ENCODE data around the gene G3BP2. TPM values are rescaled to one million over a fixed set of nuclear protein-coding genes. Genes with fewer than 3 reads are reported as not detected.
"Not testable (repeated sequence)": the region's sequence is repeated elsewhere in the genome, so short reads cannot be mapped to it uniquely, and the experiment has no call there.

The G3BP2 gene
- 100 to 1,000 TPM; 134 to 144 TPM for total RNA-seq

DNA sequence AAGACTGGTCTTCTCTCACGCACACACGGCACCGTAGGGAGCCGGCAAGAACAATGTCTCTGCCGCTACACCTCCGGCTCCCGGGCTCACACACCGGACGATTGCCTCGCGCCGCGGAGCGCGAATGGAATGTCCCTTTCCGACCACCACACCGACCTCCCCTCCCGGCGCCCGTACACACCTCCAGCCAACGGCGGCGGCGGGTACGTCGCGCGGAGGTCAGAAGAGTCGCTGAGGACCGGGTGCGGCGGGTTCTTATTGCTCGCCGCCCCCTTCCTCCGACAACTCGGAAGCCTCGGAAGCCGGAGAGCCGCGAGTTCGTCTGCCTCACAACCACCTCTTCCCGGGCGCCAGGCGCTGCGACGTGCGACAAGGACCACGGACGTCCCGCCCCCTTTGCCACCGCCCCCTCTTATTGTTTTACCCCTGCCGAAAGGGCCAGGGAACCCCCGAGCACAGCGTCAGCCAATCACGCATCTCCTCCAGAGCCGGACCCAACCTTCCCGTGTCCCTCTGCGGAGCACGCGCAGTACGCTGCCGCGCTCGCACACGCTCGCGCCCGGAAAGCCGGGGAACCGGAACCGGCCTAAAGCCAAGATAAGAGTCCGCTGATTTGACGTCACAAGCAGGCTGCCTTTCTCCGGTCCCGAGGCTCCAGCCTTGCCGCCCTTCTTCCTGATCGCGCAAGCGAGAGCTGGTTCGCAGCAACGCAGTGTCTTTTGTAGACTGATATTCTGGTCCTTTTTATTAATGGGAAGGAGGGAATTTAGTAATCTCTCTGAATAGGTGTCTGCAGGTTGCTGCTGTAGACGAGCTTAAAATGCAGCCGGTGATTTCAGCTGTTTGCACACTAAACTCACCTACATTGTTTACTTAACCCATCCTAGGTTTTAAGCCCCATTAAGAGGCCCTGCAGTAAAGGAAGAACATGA is at the start of gene G3BP2:
G3BP2 (minus strand) TSS at position 385 of the 932 bp plus-strand sequence. CDS start 11,386 bp downstream, outside the sequence.
- Mint-ChIP-seq H3K4me3 (peak within 1 kb of the TSS; percentile 97), H3K27me3 (ENCODE audit: low read depth) (no peaks in the 10 kb centered on the region), H3K4me1 (ENCODE audit: low read depth) (peaks cover 39% of the 10 kb centered on the region), H3K9me3 (no peaks in the 10 kb centered on the region), H3K36me3 (ENCODE audit: low read depth) (peaks cover 18% of the 10 kb centered on the region), H3K27ac (peak within 1 kb of the TSS; percentile 99)
- CTCF ChIA-PET: interaction anchor here (0.6 to 3.2 kb wide), 3 partner anchors 11 to 50 kb away, joined by 3 to 16 read pairs (median 4); no protein-coding TSS in a partner anchor
- intact Hi-C loops (cut with micrococcal nuclease): loop anchor here (1.0 to 10.0 kb wide), 10 partner anchors 25 to 1404 kb away; partner anchors contain the start of genes CCNI, CDKL2, NUP54 and RCHY1
- peak; percentile 99 for DNase-seq

DNA sequence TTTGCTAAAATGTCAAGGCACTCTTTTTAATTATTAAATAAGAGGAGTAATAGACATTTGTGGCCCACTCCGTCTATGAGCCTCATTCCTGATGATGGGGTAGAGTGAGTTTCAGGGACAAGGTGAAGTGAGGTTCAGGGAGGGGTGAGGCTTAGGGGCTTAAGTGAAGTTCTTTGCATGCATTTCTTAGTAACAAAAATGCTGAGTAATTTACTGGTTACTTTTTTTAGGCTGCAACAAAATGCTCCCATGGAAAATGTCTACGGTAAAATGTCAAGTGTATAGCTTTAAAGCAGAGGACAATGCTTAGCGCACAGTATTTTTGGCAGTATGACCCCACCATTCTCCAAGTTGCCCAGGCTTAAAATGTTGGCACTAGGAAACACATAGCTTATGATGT is 49.2 kb upstream of the G3BP2 start:
- peaks cover 8% of the 10 kb centered on the region for H3K36me3 Mint-ChIP-seq (ENCODE audit: low read depth)
- DNase-seq: no peak
- H3K4me3 Mint-ChIP-seq: no peak overlapping the region
- H3K9me3 Mint-ChIP-seq: no peaks in the 10 kb centered on the region
- no peaks in the 10 kb centered on the region for H3K27me3 Mint-ChIP-seq (ENCODE audit: low read depth)
- H3K27ac Mint-ChIP-seq: no peak overlapping the region
- peaks cover 42% of the 10 kb centered on the region for H3K4me1 Mint-ChIP-seq (ENCODE audit: low read depth)
- CTCF ChIA-PET: interaction anchor here (1.0 to 2.8 kb wide), 7 partner anchors 9 to 162 kb away, joined by 4 to 16 read pairs (median 7); partner anchors contain the start of gene G3BP2
- intact Hi-C loops (cut with micrococcal nuclease): loop anchor here (10.0 kb wide), 1 partner anchor 1278 kb away; the partner anchor contains the start of gene AREG

DNA sequence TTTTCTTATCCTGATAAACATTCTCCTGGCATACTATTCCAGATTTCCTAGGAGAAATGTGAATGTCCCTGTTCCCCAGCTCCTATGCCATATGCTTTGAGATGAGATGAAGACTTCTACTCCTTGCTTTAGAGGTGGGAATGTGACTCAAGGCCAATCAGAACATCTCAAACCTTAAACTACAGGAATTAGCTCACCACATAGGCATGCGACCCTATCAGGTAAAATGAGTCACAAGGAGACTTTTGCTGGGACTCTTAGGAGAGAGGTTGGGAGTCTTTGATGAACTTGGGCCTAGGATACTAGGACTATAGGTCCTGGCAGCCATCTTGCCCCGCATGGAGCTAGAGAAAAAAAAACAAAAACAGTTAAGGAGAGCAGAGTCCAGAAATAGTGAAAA is 45.3 kb upstream of the G3BP2 start:
- Mint-ChIP-seq H3K4me3 (no peak overlapping the region), H3K27me3 (ENCODE audit: low read depth) (no peaks in the 10 kb centered on the region), H3K27ac (no peak overlapping the region), H3K36me3 (ENCODE audit: low read depth) (peaks cover 5% of the 10 kb centered on the region), H3K9me3 (no peaks in the 10 kb centered on the region), H3K4me1 (ENCODE audit: low read depth) (peaks cover 32% of the 10 kb centered on the region)
- no peak for DNase-seq
- CTCF ChIA-PET: interaction anchor here (0.6 kb wide), 2 partner anchors 27 to 191 kb away, joined by 3 read pairs; no protein-coding TSS in a partner anchor
- intact Hi-C loops (cut with micrococcal nuclease): no loop called here

DNA sequence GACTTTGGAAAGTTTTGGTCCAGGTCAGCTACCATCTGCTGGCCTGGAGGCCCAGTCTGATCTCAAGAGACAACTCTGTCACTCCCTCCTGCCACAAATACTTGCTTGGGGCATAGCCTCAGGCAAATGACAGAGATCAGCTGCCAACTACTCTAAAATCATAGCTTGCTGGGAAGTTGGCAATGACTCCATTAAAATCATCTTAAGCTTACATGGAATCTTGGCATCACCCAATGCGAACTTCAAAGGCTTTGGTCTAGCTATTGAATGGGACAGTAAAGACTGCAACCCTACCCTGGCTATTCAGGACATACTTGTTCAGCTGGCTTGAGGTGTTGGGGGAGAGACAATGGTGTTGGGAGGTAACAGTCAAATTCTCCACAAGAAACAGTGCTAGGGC is 44.2 kb upstream of the G3BP2 start:
- H3K27me3 Mint-ChIP-seq (ENCODE audit: low read depth): no peaks in the 10 kb centered on the region
- CTCF ChIA-PET: interaction anchor here (0.6 to 1.0 kb wide), 2 partner anchors 131 to 303 kb away, joined by 3 to 4 read pairs; no protein-coding TSS in a partner anchor

DNA sequence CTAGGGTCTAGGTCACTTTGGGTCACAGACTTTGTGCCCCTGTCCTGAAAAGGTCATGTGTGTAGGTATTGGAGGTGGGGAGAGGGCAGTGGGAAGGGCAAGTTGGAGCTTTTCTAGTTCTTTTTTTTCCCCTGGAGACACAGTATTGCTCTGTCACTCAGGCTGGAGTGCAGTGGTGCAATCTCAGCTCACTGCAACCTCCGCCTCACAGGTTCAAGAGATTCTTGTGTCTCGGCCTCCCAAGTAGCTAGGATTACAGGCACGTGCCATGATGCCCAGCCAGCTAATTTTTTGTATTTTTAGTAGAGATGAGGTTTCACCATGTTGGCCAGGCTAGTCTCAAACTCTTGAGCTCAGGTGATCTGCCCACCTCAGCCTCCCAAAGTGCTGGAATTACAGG is 42.8 kb upstream of the G3BP2 start:
- H3K27ac Mint-ChIP-seq; intact Hi-C loops (cut with micrococcal nuclease); H3K9me3 Mint-ChIP-seq; H3K36me3 Mint-ChIP-seq (ENCODE audit: low read depth); DNase-seq; H3K27me3 Mint-ChIP-seq (ENCODE audit: low read depth); H3K4me3 Mint-ChIP-seq: not testable (repeated sequence)
- CTCF ChIA-PET: interaction anchor here (0.9 to 1.2 kb wide), 2 partner anchors 8 to 132 kb away, joined by 3 to 6 read pairs; partner anchors contain the start of gene USO1
- H3K4me1 Mint-ChIP-seq (ENCODE audit: low read depth): peaks cover 15% of the 10 kb centered on the region

More for the DNA sequence above, 44.2 kb upstream of the G3BP2 start:
- Mint-ChIP-seq H3K27ac (no peak overlapping the region), H3K4me1 (ENCODE audit: low read depth) (peaks cover 24% of the 10 kb centered on the region), H3K4me3 (no peak overlapping the region), H3K36me3 (ENCODE audit: low read depth) (peaks cover 5% of the 10 kb centered on the region), H3K9me3 (no peaks in the 10 kb centered on the region)
- DNase-seq: no peak
- intact Hi-C loops (cut with micrococcal nuclease): no loop called here

DNA sequence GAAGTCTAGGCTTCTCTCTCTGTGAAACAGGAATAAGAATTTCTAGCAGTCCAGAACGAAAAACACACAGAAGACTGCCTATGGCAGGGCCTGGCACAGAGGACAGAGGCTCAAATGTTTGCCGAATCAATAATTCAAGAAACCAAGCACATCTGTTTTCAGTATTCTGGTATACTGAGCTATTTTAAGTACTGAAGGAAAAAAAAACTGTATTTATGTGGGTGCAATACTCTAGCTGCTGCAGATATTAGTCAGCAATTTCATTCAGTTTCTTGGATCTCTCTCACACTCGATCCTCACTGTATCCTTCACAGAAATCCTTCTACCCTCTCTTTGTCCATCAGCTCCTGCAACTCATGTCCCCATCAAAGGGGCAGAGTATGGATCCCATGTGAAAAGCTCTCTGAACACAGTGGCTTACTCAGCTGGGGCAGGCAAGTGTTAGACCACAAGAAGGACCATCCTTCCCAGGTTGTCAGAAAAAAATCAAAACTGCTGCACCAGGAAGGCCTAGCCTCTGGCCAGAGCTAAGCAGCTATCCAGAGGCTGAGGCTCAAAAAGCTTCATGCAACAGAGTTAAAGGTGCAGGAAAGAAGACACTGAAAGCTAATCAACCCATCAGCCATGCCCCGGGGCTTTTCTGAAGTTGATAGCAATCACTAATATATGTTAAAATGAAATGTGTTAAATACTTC is 42.0 kb upstream of the G3BP2 start:
- H3K9me3 Mint-ChIP-seq: no peaks in the 10 kb centered on the region
- peaks cover 15% of the 10 kb centered on the region for H3K4me1 Mint-ChIP-seq (ENCODE audit: low read depth)
- H3K27ac Mint-ChIP-seq: no peak overlapping the region
- H3K27me3 Mint-ChIP-seq (ENCODE audit: low read depth): no peaks in the 10 kb centered on the region
- no peak overlapping the region for H3K4me3 Mint-ChIP-seq
- H3K36me3 Mint-ChIP-seq (ENCODE audit: low read depth): peaks cover 5% of the 10 kb centered on the region
- CTCF ChIA-PET: interaction anchor here (0.6 to 1.2 kb wide), 3 partner anchors 9 to 281 kb away, joined by 3 to 6 read pairs (median 3); partner anchors contain the start of gene USO1
- intact Hi-C loops (cut with micrococcal nuclease): no loop called here
- DNase-seq: no peak

DNA sequence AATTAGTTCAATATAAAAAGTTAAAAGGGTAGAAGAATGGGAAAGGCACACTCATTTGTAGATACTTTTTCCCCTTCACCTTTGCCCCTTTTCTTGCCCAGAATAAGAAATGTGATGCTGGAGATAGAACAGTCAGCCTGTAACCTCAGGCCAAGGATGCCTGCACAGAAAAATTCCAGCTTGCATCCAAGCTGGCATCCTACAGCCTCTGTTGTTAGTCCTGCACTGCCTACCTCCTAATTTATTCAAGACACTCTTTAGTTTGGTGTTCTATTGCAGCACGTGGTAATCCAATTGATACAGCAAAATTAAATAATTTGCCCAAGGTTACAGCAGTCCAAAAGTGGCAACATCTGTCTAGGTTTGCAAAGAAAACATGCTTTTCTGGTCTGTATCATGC is 41.5 kb upstream of the G3BP2 start:
- intact Hi-C loops (cut with micrococcal nuclease): no loop called here
- no peaks in the 10 kb centered on the region for H3K27me3 Mint-ChIP-seq (ENCODE audit: low read depth)
- no peaks in the 10 kb centered on the region for H3K9me3 Mint-ChIP-seq
- no peak overlapping the region for H3K4me3 Mint-ChIP-seq
- H3K27ac Mint-ChIP-seq: no peak overlapping the region
- CTCF ChIA-PET: interaction anchor here (0.6 to 3.5 kb wide), 3 partner anchors 9 to 281 kb away, joined by 3 to 12 read pairs (median 6); partner anchors contain the start of gene USO1
- peaks cover 5% of the 10 kb centered on the region for H3K36me3 Mint-ChIP-seq (ENCODE audit: low read depth)
- no peak for DNase-seq
- H3K4me1 Mint-ChIP-seq (ENCODE audit: low read depth): peaks cover 15% of the 10 kb centered on the region

DNA sequence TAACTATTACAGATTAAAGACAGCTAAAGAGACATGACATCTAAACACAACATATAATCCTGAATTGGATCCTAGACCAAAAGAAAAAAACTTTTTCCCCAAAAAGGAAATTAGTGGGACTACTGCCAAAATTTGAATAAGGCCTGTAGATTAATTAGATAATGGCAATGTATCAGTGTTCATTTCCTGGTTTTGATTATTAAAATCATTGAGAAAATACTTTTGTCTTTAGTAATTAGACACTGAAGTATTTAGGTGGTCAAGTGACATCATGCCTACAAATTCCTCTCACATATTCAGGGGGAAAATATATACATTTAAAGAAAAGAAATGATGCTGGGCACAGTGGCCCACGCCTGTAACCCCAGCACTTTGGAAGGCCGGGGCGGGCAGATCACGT is 40.8 kb upstream of the G3BP2 start:
- H3K4me3 Mint-ChIP-seq: no peak overlapping the region
- no peak overlapping the region for H3K27ac Mint-ChIP-seq
- CTCF ChIA-PET: interaction anchor here (3.5 kb wide), 1 partner anchor 9 kb away, joined by 12 read pairs; the partner anchor contains the start of gene USO1
- no peaks in the 10 kb centered on the region for H3K27me3 Mint-ChIP-seq (ENCODE audit: low read depth)
- no peak for DNase-seq
- peaks cover 15% of the 10 kb centered on the region for H3K4me1 Mint-ChIP-seq (ENCODE audit: low read depth)
- intact Hi-C loops (cut with micrococcal nuclease): no loop called here
- H3K36me3 Mint-ChIP-seq (ENCODE audit: low read depth): peaks cover 5% of the 10 kb centered on the region
- H3K9me3 Mint-ChIP-seq: no peaks in the 10 kb centered on the region

DNA sequence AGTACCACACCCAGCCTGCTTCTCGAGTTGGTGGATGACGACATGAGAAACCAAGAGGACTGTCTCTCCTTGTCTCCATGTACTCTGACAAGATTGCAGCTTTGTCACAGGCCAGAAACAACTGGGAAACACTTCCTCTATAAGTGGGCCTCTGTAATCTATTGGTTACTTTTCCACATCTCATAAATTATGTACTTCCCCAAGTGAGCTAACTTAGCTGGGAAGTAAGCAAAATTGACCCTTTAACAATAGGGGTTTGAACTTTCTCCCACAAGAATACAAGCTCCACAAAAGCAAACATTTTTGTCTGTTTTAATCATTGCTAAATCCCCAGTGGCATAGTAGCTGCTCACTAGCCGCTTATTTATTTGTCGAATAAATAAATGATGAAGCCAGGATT is 37.0 kb upstream of the G3BP2 start:
- Mint-ChIP-seq H3K4me3 (no peak overlapping the region), H3K27me3 (ENCODE audit: low read depth) (no peaks in the 10 kb centered on the region), H3K4me1 (ENCODE audit: low read depth) (peaks cover 13% of the 10 kb centered on the region), H3K36me3 (ENCODE audit: low read depth) (peaks cover 5% of the 10 kb centered on the region), H3K9me3 (no peaks in the 10 kb centered on the region), H3K27ac (no peak overlapping the region)
- DNase-seq: no peak
- CTCF ChIA-PET: interaction anchor here (0.6 to 1.4 kb wide), 6 partner anchors 8 to 191 kb away, joined by 3 to 5 read pairs (median 4); partner anchors contain the start of gene USO1
- intact Hi-C loops (cut with micrococcal nuclease): no loop called here

DNA sequence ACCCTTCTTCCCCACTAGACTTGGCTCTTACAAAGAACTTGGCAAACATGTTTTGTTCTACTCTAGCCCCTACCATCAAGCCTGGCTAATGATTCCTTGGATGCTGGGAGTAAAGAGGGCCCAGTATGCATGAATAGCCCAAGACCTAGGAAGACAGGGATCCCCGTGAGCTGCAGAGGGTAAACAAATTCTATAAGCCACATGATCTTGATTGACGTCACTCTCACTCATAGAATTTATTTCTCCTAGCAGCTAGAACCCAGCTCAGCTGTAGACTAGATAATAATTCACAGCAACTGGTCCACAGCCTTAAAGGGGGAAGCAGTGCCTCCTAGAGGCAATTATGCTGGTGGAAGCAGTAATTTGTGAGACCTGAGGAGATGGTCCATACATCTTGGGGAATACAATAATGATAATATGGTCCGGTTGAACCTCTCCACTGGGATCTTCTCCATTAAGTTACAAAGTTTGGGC is 35.0 kb upstream of the G3BP2 start:
- CTCF ChIA-PET: interaction anchor here (0.7 to 1.4 kb wide), 5 partner anchors 11 to 61 kb away, joined by 4 to 10 read pairs (median 4); no protein-coding TSS in a partner anchor
- intact Hi-C loops (cut with micrococcal nuclease): loop anchor here (1.0 to 5.0 kb wide), 2 partner anchors 54 to 139 kb away; no protein-coding TSS in a partner anchor
- Mint-ChIP-seq H3K4me1 (ENCODE audit: low read depth) (peaks cover 3% of the 10 kb centered on the region), H3K4me3 (no peak overlapping the region), H3K9me3 (no peaks in the 10 kb centered on the region), H3K36me3 (ENCODE audit: low read depth) (peaks cover 3% of the 10 kb centered on the region), H3K27ac (no peak overlapping the region), H3K27me3 (ENCODE audit: low read depth) (no peaks in the 10 kb centered on the region)
- peak; percentile 58 for DNase-seq

DNA sequence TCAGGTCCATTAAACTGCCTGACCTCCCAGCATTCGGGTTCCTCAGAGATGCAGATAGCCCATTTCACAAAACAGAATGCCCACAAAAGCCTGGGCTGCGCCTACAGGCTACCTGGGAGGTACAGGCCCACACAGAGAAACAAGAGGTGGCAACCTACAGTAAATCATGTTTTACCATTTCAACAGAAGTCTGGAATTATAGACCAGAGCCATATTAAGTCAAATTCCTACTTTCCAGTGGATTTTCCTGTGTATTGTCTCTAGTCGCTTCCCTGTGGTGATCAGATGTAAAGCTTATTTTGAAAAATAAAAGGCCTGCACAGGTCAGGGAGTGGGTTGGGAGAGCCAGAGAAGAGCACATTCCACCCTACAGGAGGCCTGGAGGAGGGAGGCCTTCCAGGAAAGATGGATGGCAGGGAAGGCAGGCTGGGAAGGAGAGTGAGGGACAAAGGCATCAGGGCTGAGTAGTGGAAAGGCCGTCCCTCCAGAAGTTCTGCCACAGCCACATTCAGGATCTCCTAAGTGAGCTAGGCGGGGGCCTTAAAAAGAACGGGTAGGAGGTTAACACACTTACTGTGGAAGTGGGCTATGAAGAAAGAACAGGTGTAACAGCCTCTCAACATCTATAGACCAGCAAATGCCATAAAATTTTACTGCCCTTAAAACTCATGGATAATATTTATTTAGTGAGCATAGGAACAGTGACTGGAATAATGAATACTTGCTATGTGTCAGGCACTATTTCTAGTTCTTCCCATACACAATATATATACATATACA is 32.2 kb upstream of the G3BP2 start:
- Mint-ChIP-seq H3K4me3 (no peak overlapping the region), H3K36me3 (ENCODE audit: low read depth) (peaks cover 3% of the 10 kb centered on the region), H3K9me3 (no peaks in the 10 kb centered on the region), H3K27me3 (ENCODE audit: low read depth) (no peaks in the 10 kb centered on the region), H3K27ac (no peak overlapping the region), H3K4me1 (ENCODE audit: low read depth) (peaks cover 3% of the 10 kb centered on the region)
- no peak for DNase-seq
- CTCF ChIA-PET: interaction anchor here (0.6 to 1.5 kb wide), 4 partner anchors 12 to 128 kb away, joined by 4 to 6 read pairs (median 4); no protein-coding TSS in a partner anchor
- intact Hi-C loops (cut with micrococcal nuclease): loop anchor here (5.0 kb wide), 1 partner anchor 142 kb away; no protein-coding TSS in a partner anchor

Measured in activated naive CD4-positive, alpha-beta T cell treated with anti-CD3 and anti-CD28 coated beads for 36 hours (primary cell).